HAP-1 (cell line): ENCODE measurements around the gene EGF.
"Not testable (repeated sequence)": the region's sequence is repeated elsewhere in the genome, so short reads cannot be mapped to it uniquely, and the experiment has no call there.

Experiments
- DNase-seq, 2 experiments: peaks; one replicate each; pipeline ENCODE4 v3.0.0-alpha.2; 2016 to 2020; ENCODE audit warnings: low spot score in 2 of 2
- H3K27me3 ChIP-seq: fragments of 250-450 bp; sonication (Bioruptor Pico); 2 replicates; pipeline ENCODE4 v1.5.1; 2020; ENCODE audit warnings: low read depth, mild to moderate bottlenecking, moderate library complexity
- H3K36me3 ChIP-seq: fragments of 250-450 bp; sonication (Bioruptor Pico); replicated peaks from 2 replicates; pipeline ENCODE4 v1.5.1; 2020; ENCODE audit warnings: mild to moderate bottlenecking
- H3K4me1 ChIP-seq: fragments of 250-450 bp; sonication (Bioruptor Pico); 2 replicates; pipeline ENCODE4 v1.5.1; 2020; ENCODE audit warnings: mild to moderate bottlenecking
- H3K4me3 ChIP-seq: fragments of 250-450 bp; sonication (Bioruptor Pico); 2 replicates; pipeline ENCODE4 v1.5.1; 2020; ENCODE audit warnings: mild to moderate bottlenecking, moderate library complexity
- H3K9me3 ChIP-seq: fragments of 250-450 bp; sonication (Bioruptor Pico); 2 replicates; pipeline ENCODE4 v1.5.1; 2020; ENCODE audit warnings: mild to moderate bottlenecking, moderate library complexity
- in situ Hi-C: fragments of 300-500 bp; cut with MboI; formaldehyde crosslinking; loops from 3 replicates; pipeline ENCODE4 v1.14.3; 2020; ENCODE audit warnings: low sequenced_read_pairs, inconsistent platforms, mixed read lengths

Gene EGF

GRCh38 chr4:110025056-110025455 lies 112.4 kb downstream of the EGF start:
- Histone ChIP-seq H3K36me3 (no peaks in the 10 kb centered on the region), H3K4me3 (no peak overlapping the region), H3K9me3 (no peaks in the 10 kb centered on the region), H3K27me3 (no peaks in the 10 kb centered on the region), H3K4me1 (peaks cover 21% of the 10 kb centered on the region)
- in situ Hi-C loops, result no loop called here
- no peak for DNase-seq

- peak in 1 of 2 experiments; percentile 33 for DNase-seq
- in situ Hi-C loops, result no loop called here
- no peaks in the 10 kb centered on the region for H3K9me3 ChIP-seq
- H3K27me3 ChIP-seq, result no peaks in the 10 kb centered on the region
- no peaks in the 10 kb centered on the region for H3K36me3 ChIP-seq
- peaks cover 17% of the 10 kb centered on the region for H3K4me1 ChIP-seq
- H3K4me3 ChIP-seq, result no peak overlapping the region
Measured at GRCh38 chr4:110025718-110026117, 113.0 kb downstream of the EGF start.

GRCh38 chr4:110032603-110033002 lies 119.9 kb downstream of the EGF start:
- in situ Hi-C loops, result no loop called here
- H3K4me3 ChIP-seq, result no peak overlapping the region
- no peak for DNase-seq
- H3K9me3 ChIP-seq, result peaks cover 3% of the 10 kb centered on the region; the same call in 1 of the 2 replicates
- no peaks in the 10 kb centered on the region for H3K27me3 ChIP-seq
- no peaks in the 10 kb centered on the region for H3K36me3 ChIP-seq
- H3K4me1 ChIP-seq, result peaks cover 7% of the 10 kb centered on the region

GRCh38 chr4:110033355-110034025 lies 120.8 kb downstream of the EGF start:
- in situ Hi-C loops, result no loop called here
- DNase-seq, result no peak
- no peak overlapping the region for H3K4me3 ChIP-seq
- H3K9me3 ChIP-seq, result peaks cover 3% of the 10 kb centered on the region; the same call in 1 of the 2 replicates
- H3K36me3 ChIP-seq, result no peaks in the 10 kb centered on the region
- peaks cover 7% of the 10 kb centered on the region for H3K4me1 ChIP-seq
- H3K27me3 ChIP-seq, result no peaks in the 10 kb centered on the region

GRCh38 chr4:110034026-110034393 lies 121.3 kb downstream of the EGF start:
- H3K9me3 ChIP-seq, result peaks cover 3% of the 10 kb centered on the region; the same call in 1 of the 2 replicates
- in situ Hi-C loops, result no loop called here
- H3K4me3 ChIP-seq, result no peak overlapping the region
- DNase-seq, result no peak
- H3K27me3 ChIP-seq, result no peaks in the 10 kb centered on the region
- no peaks in the 10 kb centered on the region for H3K36me3 ChIP-seq
- H3K4me1 ChIP-seq, result peaks cover 7% of the 10 kb centered on the region

GRCh38 chr4:110039164-110039563 lies 126.5 kb downstream of the EGF start:
- DNase-seq, H3K4me1 ChIP-seq, H3K36me3 ChIP-seq, in situ Hi-C loops, H3K4me3 ChIP-seq, H3K27me3 ChIP-seq, H3K9me3 ChIP-seq: not testable (repeated sequence)

- no peak for DNase-seq
- H3K4me1 ChIP-seq, result peaks cover 2% of the 10 kb centered on the region; the same call in 1 of the 2 replicates
- no peaks in the 10 kb centered on the region for H3K27me3 ChIP-seq
- H3K9me3 ChIP-seq, result no peaks in the 10 kb centered on the region
- H3K36me3 ChIP-seq, result no peaks in the 10 kb centered on the region
- no peak overlapping the region for H3K4me3 ChIP-seq
- in situ Hi-C loops, result no loop called here
Measured at GRCh38 chr4:110041735-110042134, 129.1 kb downstream of the EGF start.

GRCh38 chr4:110042545-110043517 lies 130.1 kb downstream of the EGF start:
- H3K27me3 ChIP-seq, result no peaks in the 10 kb centered on the region
- H3K4me3 ChIP-seq, result no peak overlapping the region
- in situ Hi-C loops, result no loop called here
- no peaks in the 10 kb centered on the region for H3K36me3 ChIP-seq
- peaks cover 2% of the 10 kb centered on the region; the same call in 1 of the 2 replicates for H3K4me1 ChIP-seq
- no peaks in the 10 kb centered on the region for H3K9me3 ChIP-seq
- no peak for DNase-seq

GRCh38 chr4:110046588-110047049 lies 133.9 kb downstream of the EGF start:
- in situ Hi-C loops, result no loop called here
- Histone ChIP-seq H3K27me3 (no peaks in the 10 kb centered on the region), H3K4me3 (no peak overlapping the region), H3K36me3 (peaks cover 19% of the 10 kb centered on the region), H3K9me3 (no peaks in the 10 kb centered on the region), H3K4me1 (peaks cover 2% of the 10 kb centered on the region; the same call in 1 of the 2 replicates)
- no peak for DNase-seq

- H3K4me1 ChIP-seq, result no peaks in the 10 kb centered on the region
- H3K36me3 ChIP-seq, result peaks cover 27% of the 10 kb centered on the region
- no peaks in the 10 kb centered on the region for H3K27me3 ChIP-seq
- DNase-seq, result peak; percentile 23 to 54
- H3K4me3 ChIP-seq, result no peak overlapping the region
- in situ Hi-C loops, result no loop called here
- no peaks in the 10 kb centered on the region for H3K9me3 ChIP-seq
Measured at GRCh38 chr4:110049951-110050925, 137.6 kb downstream of the EGF start.

GRCh38 chr4:110055158-110055768 lies 142.6 kb downstream of the EGF start:
- no peak overlapping the region for H3K4me3 ChIP-seq
- peaks cover 23% of the 10 kb centered on the region for H3K36me3 ChIP-seq
- no peaks in the 10 kb centered on the region for H3K9me3 ChIP-seq
- no peaks in the 10 kb centered on the region for H3K4me1 ChIP-seq
- DNase-seq, result no peak
- no peaks in the 10 kb centered on the region for H3K27me3 ChIP-seq
- in situ Hi-C loops, result no loop called here

GRCh38 chr4:110058677-110059076 lies 146.0 kb downstream of the EGF start:
- no peaks in the 10 kb centered on the region for H3K9me3 ChIP-seq
- peaks cover 7% of the 10 kb centered on the region for H3K36me3 ChIP-seq
- H3K4me1 ChIP-seq, result no peaks in the 10 kb centered on the region
- in situ Hi-C loops, result no loop called here
- DNase-seq, result no peak
- no peaks in the 10 kb centered on the region for H3K27me3 ChIP-seq
- H3K4me3 ChIP-seq, result no peak overlapping the region
